PC-9 (cell line): ENCODE measurements around the gene FAM222B.

Source experiments
- EZH2 ChIP-seq: fragments of 200-600 bp; sonication (generic); IDR thresholded peaks from 2 replicates; pipeline ENCODE4 v1.8.0; 2017; ENCODE audit warnings: antibody characterized with exemption, low read depth
- TF ChIP-seq, protein P1 (sequence below): fragments of 200-600 bp; sonication (generic); conservative IDR thresholded peaks from 2 replicates; pipeline ENCODE4 v1.6.1; 2017; ENCODE audit warnings: mixed run types, antibody characterized with exemption, mild to moderate bottlenecking, moderate library complexity

DNA sequence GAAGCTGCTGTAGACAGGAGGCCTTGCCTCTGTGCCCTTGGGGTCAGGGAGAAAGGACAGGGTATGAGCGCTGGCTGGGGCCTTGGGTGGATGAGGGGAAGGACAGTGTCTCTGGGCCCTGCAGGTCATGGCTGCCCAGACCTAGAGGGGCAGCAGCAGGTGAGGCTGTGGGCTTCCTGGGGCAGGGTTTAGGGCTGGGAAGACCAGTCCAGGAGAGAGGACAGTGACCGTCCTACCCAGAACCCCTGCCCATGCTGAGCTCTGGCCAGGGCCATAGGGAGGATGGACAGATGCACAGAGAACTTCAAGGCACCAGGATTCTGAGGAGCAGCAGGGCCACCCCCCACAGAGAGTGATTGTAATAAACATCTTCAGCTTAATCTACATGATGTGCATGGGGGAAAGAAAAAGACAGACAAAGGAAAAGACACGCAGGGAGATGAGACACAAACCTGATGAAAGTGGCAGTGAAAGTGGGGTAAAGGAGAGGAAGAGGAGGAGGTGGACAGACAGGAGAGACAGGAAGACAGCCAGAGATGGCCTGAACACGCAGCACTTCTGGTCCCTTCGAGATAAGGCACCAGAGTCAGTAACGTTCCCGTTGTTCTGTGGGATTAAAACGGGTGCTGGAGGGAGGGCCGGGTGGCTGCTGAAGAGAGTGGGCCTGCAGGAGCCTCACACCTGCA lies 37.4 kb upstream of the FAM222B start:
- TF ChIP-seq, protein P1, sequence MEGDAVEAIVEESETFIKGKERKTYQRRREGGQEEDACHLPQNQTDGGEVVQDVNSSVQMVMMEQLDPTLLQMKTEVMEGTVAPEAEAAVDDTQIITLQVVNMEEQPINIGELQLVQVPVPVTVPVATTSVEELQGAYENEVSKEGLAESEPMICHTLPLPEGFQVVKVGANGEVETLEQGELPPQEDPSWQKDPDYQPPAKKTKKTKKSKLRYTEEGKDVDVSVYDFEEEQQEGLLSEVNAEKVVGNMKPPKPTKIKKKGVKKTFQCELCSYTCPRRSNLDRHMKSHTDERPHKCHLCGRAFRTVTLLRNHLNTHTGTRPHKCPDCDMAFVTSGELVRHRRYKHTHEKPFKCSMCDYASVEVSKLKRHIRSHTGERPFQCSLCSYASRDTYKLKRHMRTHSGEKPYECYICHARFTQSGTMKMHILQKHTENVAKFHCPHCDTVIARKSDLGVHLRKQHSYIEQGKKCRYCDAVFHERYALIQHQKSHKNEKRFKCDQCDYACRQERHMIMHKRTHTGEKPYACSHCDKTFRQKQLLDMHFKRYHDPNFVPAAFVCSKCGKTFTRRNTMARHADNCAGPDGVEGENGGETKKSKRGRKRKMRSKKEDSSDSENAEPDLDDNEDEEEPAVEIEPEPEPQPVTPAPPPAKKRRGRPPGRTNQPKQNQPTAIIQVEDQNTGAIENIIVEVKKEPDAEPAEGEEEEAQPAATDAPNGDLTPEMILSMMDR: no peak
- no peak for TF ChIP-seq EZH2
